HG02870 (cell line): ENCODE results near the gene MAGI1.

Experiments
- ATAC-seq: cut with Tn5 transposase; IDR thresholded peaks from one replicate; pipeline ENCODE4 v1.9.1; 2021; ENCODE audit warnings: mild to moderate bottlenecking, moderate library complexity; ENCODE audit not compliant: unreplicated experiment

The MAGI1 gene

DNA sequence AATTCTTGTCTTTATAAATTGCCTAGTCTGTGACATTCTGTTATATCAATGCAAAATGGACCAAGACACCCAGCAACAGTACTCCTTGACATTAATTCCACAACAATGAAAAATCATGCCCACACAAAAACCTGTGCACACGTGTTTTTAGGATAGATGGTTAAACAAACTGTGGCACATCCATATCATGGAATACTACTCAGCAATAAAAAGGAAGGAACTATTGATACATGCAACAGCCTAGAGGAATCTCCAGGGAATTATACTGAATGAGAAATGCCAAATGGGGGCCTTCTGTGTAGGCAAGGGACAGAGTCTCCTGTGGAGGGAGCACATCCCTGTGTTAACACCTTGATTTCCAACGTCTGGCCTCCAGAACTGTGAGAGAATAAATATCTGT, 388.5 kb downstream of the MAGI1 start:
- ATAC-seq, result no peak

DNA sequence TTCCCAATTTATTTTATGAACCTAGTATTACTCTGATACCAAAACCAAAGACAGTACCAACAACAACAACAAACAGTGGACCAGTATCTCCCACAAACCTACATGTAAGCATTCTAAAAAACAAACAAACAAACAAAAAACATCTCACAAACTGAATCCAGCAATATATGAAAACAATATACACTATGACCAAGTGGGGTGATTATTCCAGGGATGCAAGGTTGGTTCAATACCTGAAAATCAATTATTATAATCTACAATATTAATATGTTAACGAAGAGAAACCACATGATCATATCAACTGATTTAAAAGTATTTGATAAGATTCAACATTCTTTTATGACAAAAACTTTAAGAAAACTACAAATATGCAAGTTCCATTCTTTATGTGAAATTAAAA, 391.3 kb downstream of the MAGI1 start:
- no peak for ATAC-seq

DNA sequence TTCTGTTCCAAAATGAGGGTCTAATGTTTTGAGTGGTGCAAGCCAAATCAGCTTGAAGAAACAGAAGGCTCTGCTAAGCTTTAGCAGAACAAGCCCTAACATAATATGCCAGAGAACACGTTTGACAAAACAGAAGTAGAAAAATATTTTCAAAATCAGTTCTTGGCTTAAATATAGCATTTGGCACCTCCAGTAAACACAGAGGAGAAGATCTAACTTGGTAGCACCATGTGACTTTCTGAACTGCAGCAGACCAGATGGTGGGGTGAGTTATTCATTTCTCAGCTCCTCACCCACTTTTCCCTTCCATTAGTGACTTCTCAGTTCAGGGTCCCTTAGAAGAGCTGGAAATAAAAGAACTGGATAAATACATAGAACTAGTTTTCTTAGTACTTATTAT, 395.8 kb downstream of the MAGI1 start:
- ATAC-seq, result no peak

DNA sequence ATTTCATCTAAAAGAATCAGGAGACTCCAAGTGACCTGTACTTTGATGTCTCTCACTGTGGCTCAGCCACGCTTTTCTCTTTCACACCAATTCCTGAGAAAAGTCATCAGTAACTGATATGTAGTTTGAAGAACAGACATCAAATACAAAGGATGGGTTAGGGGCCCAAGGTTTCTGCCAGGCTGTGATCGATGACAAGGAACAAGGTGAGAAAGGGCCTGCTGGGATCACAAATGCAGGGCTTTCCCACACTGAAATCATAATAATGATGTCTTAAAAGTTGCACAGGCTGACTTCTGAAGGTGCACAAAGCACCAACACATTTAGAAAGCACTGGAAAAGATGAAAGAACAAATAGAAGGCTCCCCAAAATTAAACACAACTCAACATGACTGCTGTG, 396.9 kb downstream of the MAGI1 start:
- ATAC-seq, result no peak

DNA sequence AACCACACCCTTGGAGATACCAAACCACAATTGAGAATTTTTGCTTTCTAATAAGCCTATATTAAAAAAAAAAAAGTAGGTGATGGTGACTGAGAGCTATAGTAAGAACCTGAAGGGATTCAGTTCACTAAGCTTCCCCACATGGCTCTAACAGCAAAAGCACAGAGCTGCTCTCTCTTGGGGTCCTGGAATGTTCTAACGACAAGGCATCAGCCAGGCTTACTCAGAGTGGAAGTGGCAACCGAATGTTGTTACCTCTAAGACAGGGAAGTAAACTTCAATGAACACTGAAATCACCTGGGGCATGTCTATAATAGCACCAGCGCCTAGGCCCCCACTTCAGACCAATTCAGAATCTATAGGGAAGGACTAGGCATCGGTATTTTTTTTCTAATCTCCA, 397.7 kb downstream of the MAGI1 start:
- no peak for ATAC-seq

DNA sequence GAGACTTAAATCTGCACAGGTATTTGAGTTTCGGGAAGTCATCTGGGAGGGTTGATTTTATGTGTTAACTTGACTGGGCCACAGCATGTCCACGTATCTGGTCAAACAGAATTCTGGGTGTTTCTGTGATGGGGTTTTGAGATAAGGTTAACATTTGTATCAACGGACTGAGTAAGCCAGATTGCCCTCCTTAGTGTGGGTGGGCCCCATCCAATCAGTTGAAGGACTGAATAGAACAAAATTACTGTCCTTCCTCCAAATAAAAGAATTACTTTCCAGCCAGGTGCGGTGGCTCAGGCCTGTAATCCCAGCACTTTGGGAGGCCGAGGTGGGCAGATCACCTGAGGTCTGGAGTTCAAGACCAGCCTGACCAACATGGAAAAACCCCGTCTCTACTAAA, 399.3 kb downstream of the MAGI1 start:
- no peak for ATAC-seq

DNA sequence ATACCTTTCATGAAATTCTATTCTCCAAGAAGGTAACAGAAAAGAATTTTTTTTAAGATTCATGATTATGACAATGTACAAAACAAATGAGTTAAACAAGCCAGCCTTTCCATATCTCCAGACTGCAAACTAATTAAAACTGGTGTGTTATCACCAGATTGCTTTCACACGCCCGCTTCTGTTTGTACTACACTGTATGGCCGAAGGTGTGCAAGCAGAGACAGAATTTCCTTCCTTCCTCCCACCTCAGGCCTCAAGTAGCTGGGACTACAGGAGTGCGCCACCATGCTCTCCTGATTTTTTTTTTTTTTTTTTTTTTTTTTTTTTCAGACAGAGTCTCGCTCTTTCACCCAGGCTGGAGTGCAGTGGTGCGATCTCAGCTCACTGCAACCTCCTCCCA, 400.4 kb downstream of the MAGI1 start:
- ATAC-seq, result no peak

DNA sequence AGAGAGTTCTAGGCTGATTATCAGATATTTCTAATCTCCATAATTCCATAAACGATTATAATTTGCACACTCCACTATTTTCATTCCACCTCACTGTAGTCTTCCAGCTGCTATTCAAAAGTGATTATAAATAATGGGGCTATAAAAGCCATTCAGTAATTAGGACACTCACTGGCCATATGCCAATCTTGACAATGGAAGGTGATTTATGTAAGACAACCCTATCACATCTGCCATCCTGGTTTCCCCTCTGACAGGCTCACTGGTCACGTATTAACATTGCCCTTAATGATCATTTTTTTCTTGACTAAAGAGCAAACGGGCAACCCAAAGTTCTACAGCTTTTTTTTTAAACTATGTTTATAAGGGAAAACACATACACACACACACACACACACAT, 402.4 kb downstream of the MAGI1 start:
- no peak for ATAC-seq

DNA sequence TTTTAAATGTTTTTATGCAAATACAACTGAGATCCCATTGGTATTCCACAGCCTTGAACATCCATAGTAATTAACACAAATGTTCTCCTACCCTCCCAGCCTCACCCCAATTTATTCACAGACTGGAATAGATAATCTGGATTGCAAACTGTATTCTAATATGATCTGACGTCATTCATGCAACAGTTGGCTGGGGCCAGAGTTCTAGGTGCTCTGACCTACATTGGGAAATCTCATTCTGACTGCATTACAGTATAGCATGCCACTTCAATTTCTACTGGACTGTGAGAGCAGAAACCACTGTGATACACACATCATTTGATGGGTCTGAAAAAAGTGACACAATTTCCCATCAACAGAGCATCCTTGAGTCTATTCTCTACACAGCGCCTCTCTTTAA, 403.1 kb downstream of the MAGI1 start:
- no peak for ATAC-seq

DNA sequence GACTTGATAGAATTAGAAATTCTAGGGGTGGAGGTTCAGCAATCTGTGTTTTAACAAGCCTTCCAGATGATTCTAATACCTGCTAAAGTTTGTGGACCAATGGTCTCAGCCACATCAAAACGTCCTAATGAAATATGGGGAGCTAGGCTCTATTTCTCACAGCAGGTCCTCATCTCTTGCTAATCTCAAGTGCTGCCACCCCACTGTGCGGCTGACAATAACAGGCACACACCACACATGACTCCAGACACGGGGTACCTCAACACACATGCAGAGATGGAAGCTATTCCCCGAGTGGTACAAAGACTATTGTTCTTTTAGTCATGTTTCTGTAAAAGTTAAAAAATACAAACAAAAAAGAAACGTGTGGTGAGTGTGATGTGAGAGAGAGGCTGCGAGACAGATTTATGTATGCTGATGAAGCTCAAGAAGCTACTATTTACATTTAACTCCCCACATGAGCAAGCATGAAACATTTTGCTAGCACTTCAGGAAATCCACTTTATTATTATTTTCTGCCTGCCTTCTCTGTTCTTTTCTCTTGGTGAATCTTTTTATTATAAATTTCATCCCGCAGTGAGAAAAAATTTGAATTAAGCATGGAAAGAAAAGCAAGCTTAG, 405.6 kb downstream of the MAGI1 start:
- no peak for ATAC-seq

DNA sequence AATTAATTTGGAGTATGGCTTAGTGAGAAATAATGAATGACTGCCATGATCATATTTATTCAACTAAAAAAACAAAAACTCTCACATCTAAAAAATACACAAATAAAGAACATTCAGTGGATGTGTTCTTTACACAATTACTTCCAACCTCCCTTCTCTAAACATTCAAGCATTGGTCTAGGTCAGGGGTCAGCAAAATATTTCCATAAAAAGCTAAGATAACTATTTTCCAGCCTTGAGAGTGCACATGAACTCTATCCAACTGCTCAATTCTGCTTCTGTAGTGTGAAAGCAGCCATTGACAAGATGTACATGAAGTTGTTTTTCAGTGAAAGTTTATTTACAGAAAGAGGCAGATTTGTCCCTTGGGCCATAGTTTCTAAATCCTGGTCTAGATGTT, 406.3 kb downstream of the MAGI1 start:
- ATAC-seq, result no peak

DNA sequence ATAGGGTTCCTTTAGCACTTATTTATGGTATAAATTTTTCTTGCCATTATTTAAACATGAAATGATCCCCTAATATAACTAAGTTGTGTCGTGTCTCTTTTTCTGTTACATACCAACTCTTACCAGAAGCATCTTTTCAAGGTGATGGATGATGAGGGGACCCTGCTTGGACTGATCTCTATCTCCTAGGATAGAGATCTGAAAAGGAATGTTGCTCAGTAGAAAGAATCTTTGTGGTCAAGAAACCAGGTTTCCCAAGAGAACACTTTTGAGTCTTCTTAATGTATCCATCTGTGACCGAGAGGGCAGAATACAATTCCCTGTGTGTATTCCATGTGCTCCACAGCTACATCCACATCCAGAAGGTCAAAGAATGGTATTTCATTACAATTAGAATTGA, 409.7 kb downstream of the MAGI1 start:
- ATAC-seq, result no peak

DNA sequence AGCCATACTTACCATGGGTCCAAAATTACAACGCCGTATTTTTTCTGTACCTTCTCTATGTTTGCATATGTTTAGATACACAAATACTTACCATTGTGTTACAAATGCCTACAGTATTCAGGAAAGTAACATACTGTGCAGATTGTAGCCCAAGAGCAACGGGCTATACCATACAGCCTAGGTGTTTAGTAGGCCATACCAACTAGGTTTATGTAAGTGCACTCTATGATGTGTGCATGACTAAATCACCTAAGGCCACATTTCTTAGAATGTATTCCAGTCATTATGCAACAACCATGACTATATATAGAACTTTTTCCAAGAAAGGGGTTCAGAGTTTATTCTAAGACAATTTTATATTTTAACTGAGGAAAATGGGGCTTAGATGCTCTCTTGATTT, 411.7 kb downstream of the MAGI1 start:
- no peak for ATAC-seq

DNA sequence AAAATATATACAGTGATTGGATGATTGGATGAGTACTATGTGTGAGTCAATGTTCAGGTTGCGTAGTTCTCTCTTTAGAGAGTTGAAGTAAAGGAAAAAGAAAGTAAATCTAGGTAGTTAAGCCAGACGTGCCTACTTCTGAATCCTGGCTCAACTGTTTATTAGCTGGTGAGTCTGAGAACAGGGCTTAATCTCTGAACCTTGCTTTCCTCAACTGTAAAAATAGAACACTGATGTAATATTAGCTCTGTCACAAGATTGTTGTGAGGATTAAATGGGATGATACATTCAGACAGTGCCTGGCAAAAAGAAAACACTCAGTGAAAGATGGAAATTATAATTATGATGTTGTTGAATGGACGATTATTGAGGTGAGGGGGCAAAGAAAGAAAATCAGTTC, 413.4 kb downstream of the MAGI1 start:
- no peak for ATAC-seq

DNA sequence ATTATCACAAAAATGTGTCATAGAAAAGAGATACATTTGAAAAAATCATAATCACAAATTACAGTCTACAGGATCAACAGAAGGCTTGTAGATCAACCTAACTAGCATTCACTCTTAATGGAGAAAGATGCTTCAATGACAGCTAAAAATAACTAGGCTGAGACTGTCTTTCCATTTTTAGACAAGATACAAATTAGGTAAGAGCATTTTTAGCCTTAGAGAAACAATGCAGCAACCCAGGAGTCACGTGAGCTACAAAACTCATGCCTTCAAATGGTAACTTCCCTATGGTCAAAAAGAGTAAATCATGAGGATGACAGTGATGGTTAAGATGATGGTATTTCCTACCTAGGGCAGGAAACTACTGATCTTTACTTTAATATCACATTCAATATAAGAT, 415.4 kb downstream of the MAGI1 start:
- no peak for ATAC-seq

DNA sequence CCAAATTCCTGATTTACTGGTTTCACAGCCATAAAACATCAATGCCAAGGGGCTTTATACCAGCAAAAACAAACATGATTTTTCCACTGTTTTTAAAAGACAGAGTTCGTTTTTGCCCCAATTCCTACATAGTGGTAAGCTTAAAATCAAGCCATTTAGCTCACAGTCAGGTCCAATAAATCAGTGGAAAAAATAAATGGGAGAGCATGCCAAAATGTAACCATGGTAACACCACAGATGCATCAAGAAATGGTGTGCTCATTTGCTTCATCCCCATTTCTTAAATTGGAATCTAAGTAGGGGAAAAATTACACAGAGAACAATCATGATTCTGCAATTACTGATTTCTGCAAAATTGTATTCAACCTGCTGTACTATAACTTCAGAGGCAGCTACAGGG, 418.8 kb downstream of the MAGI1 start:
- ATAC-seq, result no peak

DNA sequence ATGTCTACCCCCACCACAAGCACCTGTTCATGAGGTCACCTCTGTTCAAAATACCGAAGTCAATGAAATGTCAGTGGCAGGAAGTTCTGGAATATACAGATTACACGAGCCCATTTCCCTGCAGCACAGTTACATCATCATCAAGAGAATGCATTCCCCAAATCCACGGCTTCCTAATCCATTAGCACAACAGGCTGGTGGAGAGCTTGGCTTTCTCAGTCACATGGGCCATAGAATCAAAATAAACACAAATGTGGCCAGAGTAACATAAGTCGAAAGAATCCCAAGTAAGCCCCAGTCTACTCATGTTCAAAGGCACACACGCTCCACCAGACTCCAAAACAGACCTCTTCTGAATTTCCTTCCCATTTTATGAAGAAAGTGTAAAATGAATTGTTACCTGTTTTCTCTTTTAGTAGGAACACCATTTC, 419.3 kb downstream of the MAGI1 start:
- no peak for ATAC-seq

DNA sequence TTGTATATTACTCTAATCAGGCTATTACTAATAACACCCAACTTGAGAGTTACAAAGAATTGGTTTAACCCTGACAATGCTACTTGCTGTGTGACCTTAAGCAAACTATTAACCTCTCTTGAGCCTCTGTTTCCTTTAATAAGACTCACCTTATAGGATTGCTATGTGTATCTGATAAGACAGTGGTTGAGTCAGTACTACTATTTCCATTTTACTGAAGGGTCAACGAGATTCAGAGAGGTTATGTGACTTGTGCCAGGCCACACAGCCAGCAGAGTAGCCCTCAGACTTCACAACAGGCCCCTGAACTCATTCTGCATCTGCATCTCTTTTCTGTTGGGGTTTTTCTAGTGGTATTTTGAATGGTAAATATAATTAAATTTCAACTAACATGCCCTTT, 420.1 kb downstream of the MAGI1 start:
- ATAC-seq, result no peak

DNA sequence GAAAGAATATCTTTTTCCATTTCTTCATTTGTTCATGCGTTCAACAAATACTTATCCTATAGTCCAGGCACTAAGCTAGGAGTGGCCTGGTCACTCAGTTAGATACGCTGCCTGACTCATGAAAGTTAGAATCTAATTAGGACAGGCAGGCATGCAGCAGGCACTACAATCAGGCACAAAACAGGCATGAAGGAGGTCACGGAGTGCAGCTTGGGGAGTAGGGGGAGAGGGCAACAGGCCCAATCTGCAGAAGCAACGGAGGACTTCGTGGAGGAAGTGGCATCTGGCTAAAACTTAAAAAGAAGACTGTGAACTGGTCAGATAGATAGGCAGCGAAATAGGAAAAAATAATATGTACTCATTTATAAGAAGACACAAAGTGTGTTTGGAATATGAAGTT, 420.9 kb downstream of the MAGI1 start:
- no peak for ATAC-seq

DNA sequence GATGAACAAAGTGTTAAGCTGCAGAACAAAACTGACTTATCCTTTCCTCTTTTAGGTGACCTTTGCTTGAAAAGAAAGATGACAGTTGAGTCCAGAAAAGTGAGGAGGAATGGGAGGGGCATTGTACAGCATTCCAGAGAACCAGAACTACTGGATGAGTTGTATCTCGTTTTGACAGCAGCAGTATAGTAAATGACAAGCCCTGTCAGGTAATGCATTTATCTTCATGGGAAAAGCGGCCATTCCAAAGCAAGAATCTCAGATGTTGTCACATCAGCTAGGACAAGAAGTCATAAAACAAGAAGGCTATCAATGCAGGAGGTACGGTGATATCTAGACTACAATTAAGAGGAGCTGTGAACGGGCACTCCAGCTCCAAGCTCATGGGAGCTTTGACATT, 421.5 kb downstream of the MAGI1 start:
- ATAC-seq, result no peak

DNA sequence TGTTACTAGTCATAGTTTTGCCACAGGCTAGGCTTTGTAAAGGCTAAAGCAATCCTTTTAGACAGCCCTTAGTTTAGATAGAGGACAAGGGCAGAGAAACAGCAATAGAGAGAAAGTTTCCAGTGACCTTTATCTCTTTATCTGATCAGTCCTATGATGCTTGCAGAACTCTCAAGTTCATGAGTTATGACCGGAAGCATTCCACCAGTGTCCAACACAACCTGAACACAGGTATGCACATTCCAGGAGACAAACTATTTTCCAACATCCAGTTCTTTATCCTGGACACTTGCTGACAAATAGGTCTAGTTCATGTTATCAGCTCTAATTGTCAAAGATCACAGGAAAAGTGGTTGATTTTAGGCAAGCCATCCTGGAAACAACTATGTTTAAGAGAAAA, 422.2 kb downstream of the MAGI1 start:
- ATAC-seq, result no peak

DNA sequence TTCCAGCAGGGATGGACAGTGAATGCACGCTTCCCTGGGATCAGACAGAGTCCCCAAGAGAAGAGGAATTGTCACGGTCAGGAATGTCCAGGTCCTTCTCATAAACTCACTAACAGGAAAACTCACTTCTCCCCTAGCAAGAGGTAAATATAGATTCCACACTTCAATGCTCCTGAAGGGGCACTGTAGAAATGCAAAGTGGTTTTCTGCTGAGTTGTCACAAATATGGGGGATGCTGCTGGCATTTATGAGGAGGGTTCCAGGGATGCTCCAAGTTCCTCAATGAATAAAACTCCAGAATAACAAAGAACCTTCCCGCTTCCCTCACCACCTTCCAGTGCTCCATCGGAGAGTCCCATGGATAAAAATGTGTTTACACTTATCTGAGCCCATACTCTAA, 423.4 kb downstream of the MAGI1 start:
- ATAC-seq, result no peak

DNA sequence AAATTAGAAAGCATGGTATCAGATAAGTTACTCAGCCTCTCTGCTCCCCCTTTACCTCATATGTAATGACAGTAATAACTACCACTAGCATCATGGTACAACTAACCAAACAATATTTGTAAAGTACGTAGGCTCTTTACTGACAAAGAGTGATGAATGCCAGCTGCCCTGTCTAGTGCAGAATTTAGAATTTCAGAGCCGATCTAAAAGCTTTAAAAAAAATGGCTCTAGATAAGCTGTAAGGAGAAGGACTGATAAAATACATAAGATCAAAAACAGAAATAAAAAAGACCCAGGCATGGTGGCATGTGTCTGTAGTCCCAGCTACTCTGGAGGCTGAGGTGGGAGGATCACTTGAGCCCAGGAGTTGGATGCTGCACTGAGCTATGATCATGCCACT, 424.1 kb downstream of the MAGI1 start:
- ATAC-seq, result no peak
